22Rv1 (cell line): ENCODE measurements around the gene SGCD.

ENCODE experiments used
- CTCF ChIP-seq: fragments of 450-650 bp; IDR thresholded peaks from 2 replicates; pipeline ENCODE4 v1.5.1; 2017; ENCODE audit warnings: mild to moderate bottlenecking
- ZFX ChIP-seq: fragments of 450-650 bp; IDR thresholded peaks from 2 replicates; pipeline ENCODE4 v1.6.1; 2017; ENCODE audit warnings: antibody characterized with exemption, borderline replicate concordance

- no peak for TF ChIP-seq CTCF
- TF ChIP-seq ZFX, result no peak
Measured at GRCh38 chr5:156328766-156329165, 1.8 kb downstream of the SGCD start.
